ENCODE measurements around the gene AUTS2. TPM values are rescaled to one million over a fixed set of nuclear protein-coding genes. Genes with fewer than 3 reads are reported as not detected.

The AUTS2 gene
- total RNA-seq, 1 donor from 2014 or later: 56.0 TPM

- no peak overlapping the region for H3K4me3 ChIP-seq
- H3K4me1 ChIP-seq: no peaks in the 10 kb centered on the region
- intact Hi-C loops (cut with DNase I): no loop called here
- H3K9me3 ChIP-seq: no peaks in the 10 kb centered on the region
- ATAC-seq (no peak), DNase-seq (no peak)
- H3K27ac ChIP-seq: no peak overlapping the region
- no peaks in the 10 kb centered on the region for H3K36me3 ChIP-seq
- TF ChIP-seq, protein P1, sequence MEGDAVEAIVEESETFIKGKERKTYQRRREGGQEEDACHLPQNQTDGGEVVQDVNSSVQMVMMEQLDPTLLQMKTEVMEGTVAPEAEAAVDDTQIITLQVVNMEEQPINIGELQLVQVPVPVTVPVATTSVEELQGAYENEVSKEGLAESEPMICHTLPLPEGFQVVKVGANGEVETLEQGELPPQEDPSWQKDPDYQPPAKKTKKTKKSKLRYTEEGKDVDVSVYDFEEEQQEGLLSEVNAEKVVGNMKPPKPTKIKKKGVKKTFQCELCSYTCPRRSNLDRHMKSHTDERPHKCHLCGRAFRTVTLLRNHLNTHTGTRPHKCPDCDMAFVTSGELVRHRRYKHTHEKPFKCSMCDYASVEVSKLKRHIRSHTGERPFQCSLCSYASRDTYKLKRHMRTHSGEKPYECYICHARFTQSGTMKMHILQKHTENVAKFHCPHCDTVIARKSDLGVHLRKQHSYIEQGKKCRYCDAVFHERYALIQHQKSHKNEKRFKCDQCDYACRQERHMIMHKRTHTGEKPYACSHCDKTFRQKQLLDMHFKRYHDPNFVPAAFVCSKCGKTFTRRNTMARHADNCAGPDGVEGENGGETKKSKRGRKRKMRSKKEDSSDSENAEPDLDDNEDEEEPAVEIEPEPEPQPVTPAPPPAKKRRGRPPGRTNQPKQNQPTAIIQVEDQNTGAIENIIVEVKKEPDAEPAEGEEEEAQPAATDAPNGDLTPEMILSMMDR (IDR thresholded peaks at IDR 0.05): no peak
- H3K27me3 ChIP-seq: no peaks in the 10 kb centered on the region
These were observed 988.5 kb downstream of the AUTS2 start for GRCh38 chr7:70586822-70587221.

DNA sequence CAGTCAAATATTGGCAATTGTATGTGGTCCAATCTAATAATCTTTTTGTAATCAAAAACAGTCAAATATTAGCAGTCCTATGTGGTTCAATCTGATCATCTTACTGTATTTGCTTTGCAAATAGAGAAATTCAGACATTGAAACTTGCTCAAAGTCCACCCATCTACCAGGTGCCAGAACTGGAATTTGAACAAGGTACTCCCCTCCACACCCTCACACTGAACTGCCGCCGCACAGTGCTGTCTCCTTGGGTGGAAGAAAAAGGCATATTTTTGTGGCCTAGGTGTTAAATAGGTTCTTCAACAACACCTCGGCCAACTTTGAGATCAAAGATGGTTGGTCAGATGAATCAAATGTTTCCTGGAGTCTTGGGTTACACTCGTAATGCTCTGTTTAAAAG lies 989.5 kb downstream of the AUTS2 start:
- H3K36me3 ChIP-seq: no peaks in the 10 kb centered on the region
- TF ChIP-seq, protein P1 (IDR thresholded peaks at IDR 0.05): no peak
- no peak overlapping the region for H3K27ac ChIP-seq
- intact Hi-C loops (cut with DNase I): no loop called here
- H3K9me3 ChIP-seq: no peaks in the 10 kb centered on the region
- no peaks in the 10 kb centered on the region for H3K4me1 ChIP-seq
- no peaks in the 10 kb centered on the region for H3K27me3 ChIP-seq
- no peak for ATAC-seq
- DNase-seq: no peak
- no peak overlapping the region for H3K4me3 ChIP-seq

DNA sequence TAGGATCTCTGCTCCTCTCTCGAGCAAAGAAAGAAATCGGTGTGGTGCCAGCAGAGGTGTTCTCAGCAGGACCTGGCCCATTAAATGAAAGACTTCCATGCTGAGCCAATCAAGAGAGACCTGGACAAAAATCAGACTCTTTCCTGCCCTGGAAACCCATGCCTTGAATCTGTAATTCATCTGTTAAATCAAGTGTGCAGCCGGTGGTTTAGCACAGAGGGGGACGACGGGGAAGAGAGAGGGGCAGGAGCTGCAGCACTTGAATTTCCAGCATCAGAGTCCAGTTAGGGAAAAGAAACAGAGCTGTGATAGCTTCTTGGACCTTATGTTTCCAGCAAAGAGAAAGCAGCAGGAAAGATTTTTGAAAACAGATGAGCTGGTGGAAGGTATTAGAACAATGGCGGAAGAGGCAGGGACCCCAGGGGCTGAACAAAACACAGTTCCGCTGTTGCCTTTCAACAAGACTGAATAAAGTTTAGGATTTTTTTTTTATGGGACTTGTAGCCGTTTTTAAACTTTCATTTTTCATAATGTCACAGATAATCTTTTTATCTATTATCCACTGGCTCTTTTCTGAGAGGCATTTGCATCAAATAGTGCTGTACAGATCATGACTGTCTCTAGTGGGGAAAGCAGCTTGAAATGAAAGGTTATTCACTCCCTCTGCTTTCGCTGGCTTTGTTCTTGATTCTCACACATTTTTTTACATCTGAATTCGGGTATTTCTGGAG lies 990.1 kb downstream of the AUTS2 start:
- H3K9me3 ChIP-seq: no peaks in the 10 kb centered on the region
- no peak for ATAC-seq
- TF ChIP-seq, protein P1 (IDR thresholded peaks at IDR 0.05): no peak
- no peak overlapping the region for H3K27ac ChIP-seq
- H3K27me3 ChIP-seq: no peaks in the 10 kb centered on the region
- intact Hi-C loops (cut with DNase I): no loop called here
- no peak for DNase-seq
- no peaks in the 10 kb centered on the region for H3K36me3 ChIP-seq
- no peaks in the 10 kb centered on the region for H3K4me1 ChIP-seq
- no peak overlapping the region for H3K4me3 ChIP-seq

- H3K9me3 ChIP-seq: no peaks in the 10 kb centered on the region
- ATAC-seq (no peak), DNase-seq (no peak)
- no peak overlapping the region for H3K27ac ChIP-seq
- no peaks in the 10 kb centered on the region for H3K36me3 ChIP-seq
- intact Hi-C loops (cut with DNase I): no loop called here
- no peaks in the 10 kb centered on the region for H3K27me3 ChIP-seq
- no peaks in the 10 kb centered on the region for H3K4me1 ChIP-seq
- H3K4me3 ChIP-seq: no peak overlapping the region
- TF ChIP-seq, protein P1 (IDR thresholded peaks at IDR 0.05): no peak
These were observed 990.7 kb downstream of the AUTS2 start for GRCh38 chr7:70589010-70589409.

DNA sequence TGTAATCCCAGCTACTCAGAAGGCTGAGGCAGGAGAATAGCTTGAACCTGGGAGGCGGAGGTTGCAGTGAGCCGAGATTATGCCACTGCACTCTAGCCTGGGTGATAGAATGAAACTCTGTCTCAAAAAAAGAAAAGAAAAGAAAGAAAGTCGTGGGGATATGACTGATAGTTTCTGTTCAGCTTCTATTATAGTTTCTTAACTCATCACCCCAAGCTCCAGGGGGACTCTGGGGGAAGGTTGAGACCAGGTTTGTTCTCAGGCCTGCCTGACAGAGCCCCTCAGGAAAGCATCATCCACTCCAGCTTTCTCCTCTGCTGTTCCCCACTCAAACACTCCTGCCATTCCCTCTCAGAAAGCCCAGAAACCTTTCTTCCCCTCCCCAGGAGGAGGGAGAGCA lies 991.3 kb downstream of the AUTS2 start:
- intact Hi-C loops (cut with DNase I): no loop called here
- Histone ChIP-seq H3K4me3 (no peak overlapping the region), H3K9me3 (no peaks in the 10 kb centered on the region), H3K4me1 (no peaks in the 10 kb centered on the region), H3K27me3 (no peaks in the 10 kb centered on the region), H3K27ac (no peak overlapping the region), H3K36me3 (no peaks in the 10 kb centered on the region)
- ATAC-seq (no peak), DNase-seq (no peak)
- TF ChIP-seq, protein P1 (IDR thresholded peaks at IDR 0.05): no peak
